DND-41 (cell line): ENCODE measurements around the gene OLA1.

ENCODE experiments used
- ATAC-seq: fragments of 200-7000 bp; cut with Tn5 transposase; 3 replicates; pipeline ENCODE4 v1.9.1; 2021; ENCODE audit warnings: low read depth; ENCODE audit not compliant: insufficient read depth
- DNase-seq: peaks from one replicate; pipeline ENCODE4 v3.0.0-alpha.2; 2020
- H2AFZ ChIP-seq: 2 replicates; pipeline ENCODE4 v1.6.0; 2012; ENCODE audit warnings: low read depth, low read length
- H3K27ac ChIP-seq: 2 replicates; pipeline ENCODE4 v1.5.1; 2012; ENCODE audit warnings: low read length, inconsistent platforms
- H3K27me3 ChIP-seq: fragments of 200-600 bp; sonication (generic); 2 replicates; pipeline ENCODE4 v1.6.0; 2012; ENCODE audit warnings: low read length, mild to moderate bottlenecking, inconsistent platforms; ENCODE audit not compliant: insufficient read depth, poor library complexity
- H3K36me3 ChIP-seq: 2 replicates; pipeline ENCODE4 v1.5.1; 2012; ENCODE audit warnings: low read length, inconsistent platforms; ENCODE audit not compliant: insufficient read depth
- H3K4me1 ChIP-seq: 2 replicates; pipeline ENCODE4 v1.5.1; 2012; ENCODE audit warnings: mild to moderate bottlenecking, low read length; ENCODE audit not compliant: insufficient read depth
- H3K4me2 ChIP-seq: 2 replicates; pipeline ENCODE4 v1.6.0; 2012; ENCODE audit warnings: mild to moderate bottlenecking, moderate library complexity, low read length, inconsistent platforms; ENCODE audit not compliant: insufficient read depth
- H3K4me3 ChIP-seq, 2 experiments: fragments of 200-600 bp in 1 of 2; shearing (Covaris generic) in 1 of 2; 2 replicates each; pipeline ENCODE4 v1.5.1; 2012 to 2016; ENCODE audit warnings: inconsistent platforms in 2 of 2, low read length in 2 of 2, mild to moderate bottlenecking in 2 of 2, low read depth in 1 of 2, moderate library complexity in 1 of 2
- H3K79me2 ChIP-seq: 2 replicates; pipeline ENCODE4 v1.6.0; 2012; ENCODE audit warnings: low read length, inconsistent platforms; ENCODE audit not compliant: insufficient read depth
- H3K9ac ChIP-seq: 2 replicates; pipeline ENCODE4 v1.6.0; 2012; ENCODE audit warnings: low read depth, mild to moderate bottlenecking, inconsistent platforms, low read length, moderate library complexity
- H3K9me3 ChIP-seq: 2 replicates; pipeline ENCODE4 v1.5.1; 2012; ENCODE audit warnings: low read length, moderate library complexity, mild to moderate bottlenecking, inconsistent platforms; ENCODE audit not compliant: insufficient read depth, severe bottlenecking
- H4K20me1 ChIP-seq: 2 replicates; pipeline ENCODE4 v1.6.0; 2012; ENCODE audit warnings: low read length; ENCODE audit not compliant: insufficient read depth
- EZH2 ChIP-seq: IDR thresholded peaks from 3 replicates; pipeline ENCODE4 v1.6.1; 2012; ENCODE audit warnings: borderline replicate concordance, low read depth, mild to moderate bottlenecking, moderate library complexity, low read length, inconsistent platforms; ENCODE audit not compliant: severe bottlenecking
- TF ChIP-seq, protein P1 (sequence below): IDR thresholded peaks from 2 replicates; pipeline ENCODE4 v1.5.1; 2012; ENCODE audit warnings: borderline replicate concordance, low read length, moderate library complexity, mild to moderate bottlenecking; ENCODE audit not compliant: poor library complexity, severe bottlenecking; ENCODE audit errors: extremely low read depth

The OLA1 gene

DNA sequence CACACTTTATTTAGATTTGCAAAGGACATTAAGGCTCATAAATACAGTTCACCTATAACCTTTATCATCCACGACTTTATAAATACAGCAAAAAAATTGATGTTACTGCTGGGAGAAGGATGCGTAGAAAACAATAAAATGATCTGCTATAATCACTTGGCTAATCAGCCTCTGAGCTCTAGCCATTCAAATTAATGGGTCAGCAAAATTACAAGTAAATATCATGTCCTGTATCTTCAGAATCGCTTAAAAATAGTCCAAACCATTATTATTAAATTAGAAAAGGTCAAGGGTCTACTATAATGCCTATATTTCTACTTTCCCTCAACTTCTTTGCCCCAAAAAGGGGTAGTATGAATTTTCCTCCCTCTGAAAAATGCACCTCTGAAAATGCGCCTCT, 40.3 kb downstream of the OLA1 start:
- Histone ChIP-seq H3K9ac (no peak overlapping the region), H3K4me2 (no peak overlapping the region), H3K36me3 (peaks cover 14% of the 10 kb centered on the region; the same call in 1 of the 2 replicates), H3K4me3 (no peak overlapping the region), H3K27me3 (no peaks in the 10 kb centered on the region), H2AFZ (no peak overlapping the region), H3K79me2 (peaks cover 55% of the 10 kb centered on the region), H3K4me1 (no peaks in the 10 kb centered on the region), H3K9me3 (no peaks in the 10 kb centered on the region), H3K27ac (no peak overlapping the region), H4K20me1 (peaks cover 5% of the 10 kb centered on the region; the same call in 1 of the 2 replicates)
- ATAC-seq (no peak), DNase-seq (no peak)
- TF ChIP-seq, protein P1, sequence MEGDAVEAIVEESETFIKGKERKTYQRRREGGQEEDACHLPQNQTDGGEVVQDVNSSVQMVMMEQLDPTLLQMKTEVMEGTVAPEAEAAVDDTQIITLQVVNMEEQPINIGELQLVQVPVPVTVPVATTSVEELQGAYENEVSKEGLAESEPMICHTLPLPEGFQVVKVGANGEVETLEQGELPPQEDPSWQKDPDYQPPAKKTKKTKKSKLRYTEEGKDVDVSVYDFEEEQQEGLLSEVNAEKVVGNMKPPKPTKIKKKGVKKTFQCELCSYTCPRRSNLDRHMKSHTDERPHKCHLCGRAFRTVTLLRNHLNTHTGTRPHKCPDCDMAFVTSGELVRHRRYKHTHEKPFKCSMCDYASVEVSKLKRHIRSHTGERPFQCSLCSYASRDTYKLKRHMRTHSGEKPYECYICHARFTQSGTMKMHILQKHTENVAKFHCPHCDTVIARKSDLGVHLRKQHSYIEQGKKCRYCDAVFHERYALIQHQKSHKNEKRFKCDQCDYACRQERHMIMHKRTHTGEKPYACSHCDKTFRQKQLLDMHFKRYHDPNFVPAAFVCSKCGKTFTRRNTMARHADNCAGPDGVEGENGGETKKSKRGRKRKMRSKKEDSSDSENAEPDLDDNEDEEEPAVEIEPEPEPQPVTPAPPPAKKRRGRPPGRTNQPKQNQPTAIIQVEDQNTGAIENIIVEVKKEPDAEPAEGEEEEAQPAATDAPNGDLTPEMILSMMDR = no peak
- no peak for TF ChIP-seq EZH2

DNA sequence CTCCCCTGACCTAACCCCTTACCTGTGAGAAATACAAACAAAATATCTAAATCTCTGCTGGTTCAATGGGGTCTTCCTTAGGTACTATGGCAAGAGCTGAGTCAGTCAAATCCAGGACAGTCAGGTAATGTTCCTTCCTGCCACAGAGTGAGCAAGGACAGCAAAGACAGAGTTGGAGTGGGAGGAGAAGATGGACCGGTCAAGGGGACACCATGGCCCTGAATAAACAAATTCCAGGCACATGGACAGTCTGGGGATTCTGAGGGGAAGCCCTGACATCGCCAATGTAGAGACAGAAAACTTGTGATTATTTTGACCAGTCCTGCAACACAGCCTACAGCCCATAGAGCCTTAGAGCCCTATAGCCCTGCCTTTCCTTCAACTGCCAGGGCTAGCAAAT, 42.8 kb downstream of the OLA1 start:
- Histone ChIP-seq H3K79me2 (peaks cover 62% of the 10 kb centered on the region), H3K4me2 (no peak overlapping the region), H3K9ac (no peak overlapping the region), H4K20me1 (peaks cover 7% of the 10 kb centered on the region; the same call in 1 of the 2 replicates), H3K4me1 (no peaks in the 10 kb centered on the region), H3K27ac (no peak overlapping the region), H2AFZ (no peak overlapping the region), H3K4me3 (no peak overlapping the region), H3K9me3 (no peaks in the 10 kb centered on the region), H3K27me3 (no peaks in the 10 kb centered on the region), H3K36me3 (no peaks in the 10 kb centered on the region; the same call in 1 of the 2 replicates)
- ATAC-seq (no peak), DNase-seq (no peak)
- TF ChIP-seq EZH2 = no peak
- TF ChIP-seq, protein P1 = no peak

DNA sequence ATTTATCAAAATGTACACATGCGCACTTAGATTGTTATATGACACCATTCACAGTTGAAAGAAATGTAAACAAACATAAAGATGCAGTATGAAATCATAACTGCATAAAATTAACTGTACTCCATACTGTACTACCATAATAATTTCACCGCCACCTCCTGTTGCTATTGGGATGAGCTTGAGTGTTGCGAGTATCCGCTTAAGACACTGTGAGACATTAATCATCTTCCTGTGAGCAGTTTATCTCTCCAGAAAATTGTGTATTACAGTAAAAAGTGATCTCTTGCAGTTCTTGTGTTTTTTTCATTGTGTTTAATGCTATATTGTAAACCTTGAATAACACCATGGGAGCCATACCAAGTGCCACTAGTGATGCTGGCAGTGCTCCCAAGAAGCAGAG, 46.1 kb downstream of the OLA1 start:
- no peak for DNase-seq
- H3K27me3 ChIP-seq = no peaks in the 10 kb centered on the region
- no peak overlapping the region for H3K9ac ChIP-seq
- H3K79me2 ChIP-seq = peaks cover 56% of the 10 kb centered on the region
- no peak overlapping the region for H3K27ac ChIP-seq
- no peaks in the 10 kb centered on the region; the same call in 1 of the 2 replicates for H3K36me3 ChIP-seq
- no peak overlapping the region for H3K4me2 ChIP-seq
- H2AFZ ChIP-seq = no peak overlapping the region
- H3K9me3 ChIP-seq = no peaks in the 10 kb centered on the region
- H4K20me1 ChIP-seq = peaks cover 11% of the 10 kb centered on the region; the same call in 1 of the 2 replicates
- no peaks in the 10 kb centered on the region for H3K4me1 ChIP-seq
- ATAC-seq = no peak
- no peak for TF ChIP-seq EZH2
- TF ChIP-seq, protein P1 = no peak
- no peak overlapping the region for H3K4me3 ChIP-seq
